ENCODE results near the gene RCL1. TPM values are rescaled to one million over a fixed set of nuclear protein-coding genes. Genes with fewer than 3 reads are reported as not detected.

RCL1 gene
- total RNA-seq, 1 experiment from 2014 or later, result 34.4 TPM

DNA sequence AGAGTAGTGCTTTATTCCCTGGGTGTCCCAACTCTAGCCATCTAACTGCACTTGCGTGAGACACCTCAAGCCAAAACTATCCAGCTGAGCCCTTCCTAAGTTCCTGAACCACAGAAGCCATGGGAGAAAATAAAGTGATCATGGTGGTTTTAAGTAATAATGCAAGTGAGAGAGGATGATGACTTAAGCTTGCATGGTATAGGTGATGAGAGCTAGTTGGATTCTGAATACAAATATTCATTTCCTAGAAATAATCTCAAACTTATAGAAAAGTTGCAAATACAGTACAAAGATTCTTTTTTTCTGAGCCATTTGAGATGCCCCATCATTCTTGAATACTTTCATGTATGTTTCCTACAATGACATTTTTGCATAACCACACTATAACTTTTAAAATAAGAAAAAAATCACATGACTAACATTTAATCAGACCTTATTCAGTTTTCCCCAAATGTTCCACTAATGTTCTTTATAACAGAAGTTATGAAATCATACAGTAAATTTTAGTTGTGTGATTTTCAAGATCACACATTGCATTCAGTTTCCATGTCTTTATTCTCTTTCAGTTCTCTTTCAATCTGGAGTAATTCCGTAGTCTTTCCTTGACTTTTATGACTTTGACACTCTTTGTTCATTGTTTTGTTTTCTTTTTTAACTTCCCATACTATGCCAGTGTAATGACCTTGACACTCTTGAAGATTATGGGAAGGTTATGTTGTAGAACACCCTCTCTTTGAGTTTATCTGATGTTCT, 46.3 kb upstream of the RCL1 start:
- no peak overlapping the region for H2BK5ac ChIP-seq (ENCODE audit: insufficient read length, low read length)
- no peak overlapping the region for H3K23ac ChIP-seq (ENCODE audit: insufficient read length, low read depth, low read length)
- no peak overlapping the region for H3K14ac ChIP-seq (ENCODE audit: insufficient read depth, low read length)
- Mint-ChIP-seq H3K9me3 (peaks cover 4% of the 10 kb centered on the region in 2 experiments; a peak in 3 of 5 replicates), H3K4me3 (no peak overlapping the region), H3K4me1 (peaks cover 18 to 20% of the 10 kb centered on the region in 2 experiments), H3K27me3 (ENCODE audit: low read depth) (no peaks in the 10 kb centered on the region), H3K27ac (no peak overlapping the region), H3K36me3 (ENCODE audit: insufficient read depth in 1 of 3, low read depth in 3 of 3) (peaks cover 0 to 3% (median 0%) of the 10 kb centered on the region in 3 experiments; a peak in 2 of 7 replicates)
- H3K18ac ChIP-seq (ENCODE audit: insufficient read length, low read depth, low read length), result no peak overlapping the region
- H2BK15ac ChIP-seq (ENCODE audit: low read depth, low read length), result no peak overlapping the region
- no peaks in the 10 kb centered on the region for H3K79me1 ChIP-seq (ENCODE audit: insufficient read depth, low read depth, low read length, poor library complexity, severe bottlenecking)
- H3K56ac ChIP-seq (ENCODE audit: insufficient read length, low read depth, low read length), result no peak overlapping the region
- H3K4me1 ChIP-seq (ENCODE audit: insufficient read depth, low read length), result peaks cover 5% of the 10 kb centered on the region; the same call in 1 of the 2 replicates
- no peak overlapping the region for H4K5ac ChIP-seq (ENCODE audit: insufficient read length, low read depth, low read length)
- H3K23me2 ChIP-seq (ENCODE audit: insufficient read length, low read depth, low read length, poor library complexity, severe bottlenecking), result peaks cover 4% of the 10 kb centered on the region
- H3K79me2 ChIP-seq (ENCODE audit: insufficient read depth, low read length), result no peaks in the 10 kb centered on the region
- no peak overlapping the region for H4K91ac ChIP-seq (ENCODE audit: insufficient read length, low read depth, low read length)
- TF ChIP-seq, protein P1, sequence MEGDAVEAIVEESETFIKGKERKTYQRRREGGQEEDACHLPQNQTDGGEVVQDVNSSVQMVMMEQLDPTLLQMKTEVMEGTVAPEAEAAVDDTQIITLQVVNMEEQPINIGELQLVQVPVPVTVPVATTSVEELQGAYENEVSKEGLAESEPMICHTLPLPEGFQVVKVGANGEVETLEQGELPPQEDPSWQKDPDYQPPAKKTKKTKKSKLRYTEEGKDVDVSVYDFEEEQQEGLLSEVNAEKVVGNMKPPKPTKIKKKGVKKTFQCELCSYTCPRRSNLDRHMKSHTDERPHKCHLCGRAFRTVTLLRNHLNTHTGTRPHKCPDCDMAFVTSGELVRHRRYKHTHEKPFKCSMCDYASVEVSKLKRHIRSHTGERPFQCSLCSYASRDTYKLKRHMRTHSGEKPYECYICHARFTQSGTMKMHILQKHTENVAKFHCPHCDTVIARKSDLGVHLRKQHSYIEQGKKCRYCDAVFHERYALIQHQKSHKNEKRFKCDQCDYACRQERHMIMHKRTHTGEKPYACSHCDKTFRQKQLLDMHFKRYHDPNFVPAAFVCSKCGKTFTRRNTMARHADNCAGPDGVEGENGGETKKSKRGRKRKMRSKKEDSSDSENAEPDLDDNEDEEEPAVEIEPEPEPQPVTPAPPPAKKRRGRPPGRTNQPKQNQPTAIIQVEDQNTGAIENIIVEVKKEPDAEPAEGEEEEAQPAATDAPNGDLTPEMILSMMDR (conservative IDR thresholded peaks at IDR 0.05), result no peak
- H2BK20ac ChIP-seq (ENCODE audit: low read depth, low read length, poor library complexity, severe bottlenecking), result no peak overlapping the region
- no peak overlapping the region for H3K27ac ChIP-seq (ENCODE audit: insufficient read length, low read depth, low read length)
- no peak overlapping the region for H2BK120ac ChIP-seq (ENCODE audit: low read depth, low read length, poor library complexity, severe bottlenecking)
- no peak overlapping the region for H3K4me2 ChIP-seq (ENCODE audit: insufficient read depth, insufficient read length, low read length)
- WGBS (ENCODE audit: extremely low coverage, insufficient read length, low lambda C conversion rate), result no CpG with 5 or more reads among the region's 2 CpGs
- H2AK5ac ChIP-seq (ENCODE audit: insufficient read length, low read length), result no peak overlapping the region
- no peaks in the 10 kb centered on the region for H3K9me3 ChIP-seq (ENCODE audit: control insufficient read depth, low read depth, low read length)
- no peak overlapping the region for H3K9ac ChIP-seq (ENCODE audit: extremely low read depth, insufficient read length, low read length)
- H3K4ac ChIP-seq (ENCODE audit: low read depth, low read length), result no peak overlapping the region
- H4K8ac ChIP-seq (replicated peaks; ENCODE audit: insufficient read length, low read depth, low read length), result no peak overlapping the region
- H4K20me1 ChIP-seq (ENCODE audit: control insufficient read depth, insufficient read depth, insufficient read length), result no peaks in the 10 kb centered on the region
- H2AFZ ChIP-seq (ENCODE audit: low read length), result no peak overlapping the region
- H2BK12ac ChIP-seq (ENCODE audit: insufficient read length, low read depth, low read length), result no peak overlapping the region
- no peaks in the 10 kb centered on the region for H3K27me3 ChIP-seq (ENCODE audit: insufficient read depth, low read length)
- no peak for DNase-seq
- H3T11ph ChIP-seq (ENCODE audit: low read length), result no peak overlapping the region
